ENCODE measurements around the gene PTPRN2. TPM values are rescaled to one million over a fixed set of nuclear protein-coding genes. Genes with fewer than 3 reads are reported as not detected.

The PTPRN2 gene
- total RNA-seq, 2 experiments from 2014 or later = 0.70 TPM; not detected in 1

DNA sequence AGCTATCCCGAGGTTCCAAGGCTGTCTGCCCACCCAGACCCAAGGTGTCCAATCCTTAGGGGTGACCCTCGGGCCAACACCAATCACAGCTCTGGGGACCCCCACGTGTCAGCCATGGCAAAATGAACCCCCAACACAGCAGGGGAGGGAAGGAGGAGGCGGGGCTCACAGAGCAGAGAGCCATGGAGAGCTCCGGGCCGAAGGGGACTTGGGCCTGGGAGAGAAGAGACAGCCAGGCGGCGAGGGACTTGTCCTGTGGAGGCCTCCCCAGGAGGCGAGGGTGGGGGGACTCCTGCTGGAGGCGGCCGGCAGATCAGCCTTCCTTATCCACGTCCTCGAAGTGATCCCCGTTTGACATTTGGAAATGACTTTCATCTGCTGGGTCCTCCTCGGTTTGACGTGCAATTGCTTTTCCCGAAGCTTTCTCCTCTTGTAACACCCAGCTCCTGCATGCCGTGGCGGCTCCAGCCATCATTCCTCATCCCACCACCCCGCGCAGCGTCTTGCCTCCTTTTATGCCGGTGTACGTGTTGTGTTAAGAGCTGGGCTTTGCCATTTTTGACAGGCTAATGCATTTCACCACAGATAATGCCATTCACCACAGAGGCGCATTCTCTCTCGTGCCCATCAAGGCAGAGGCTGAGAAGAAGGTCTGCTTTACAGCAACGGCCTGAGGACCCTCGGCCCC is 913.5 kb downstream of the PTPRN2 start:
- ChIA-PET CTCF (ENCODE audit: unreplicated experiment) (no interaction called here), POLR2A (interaction anchor here (0.5 kb wide), 1 partner anchor 1218 kb away, joined by 3 read pairs; no protein-coding TSS in a partner anchor)
- H2AFZ ChIP-seq (ENCODE audit: low read length) = no peak overlapping the region
- H3K4me1 ChIP-seq (ENCODE audit: insufficient read depth, low read length, poor library complexity, severe bottlenecking) = peaks cover 12% of the 10 kb centered on the region
- intact Hi-C loops (cut with micrococcal nuclease; ENCODE audit: unreplicated experiment) = no loop called here
- no peak overlapping the region for H3K27ac ChIP-seq (ENCODE audit: low read depth, low read length, poor library complexity, severe bottlenecking)
- no peak for TF ChIP-seq EZH2phosphoT487 (IDR thresholded peaks at IDR 0.05; ENCODE audit: borderline replicate concordance, low read depth, low read length)
- TF ChIP-seq CTCF (conservative IDR thresholded peaks at IDR 0.05; ENCODE audit: low read length) = no peak
- BruUV-seq (replicated peaks) = no TSS peak
- no peak for DNase-seq (ENCODE audit: low spot score)
- H3K9me3 ChIP-seq (ENCODE audit: low read length) = no peaks in the 10 kb centered on the region
- H3K36me3 ChIP-seq (ENCODE audit: insufficient read depth, low read length) = no peaks in the 10 kb centered on the region
- no peaks in the 10 kb centered on the region for H3K9me2 ChIP-seq (ENCODE audit: insufficient read depth, low read length)
- no peak overlapping the region for H3K4me3 ChIP-seq (ENCODE audit: low read depth, low read length, poor library complexity, severe bottlenecking)
- H4K20me1 ChIP-seq (ENCODE audit: insufficient read depth, low read length) = no peaks in the 10 kb centered on the region
- no peaks in the 10 kb centered on the region for H3K79me2 ChIP-seq (ENCODE audit: insufficient read depth, low read depth, low read length)
- H3K4me2 ChIP-seq (ENCODE audit: low read length) = no peak overlapping the region

GRCh38 chr7:157673573-157673972 is 914.0 kb downstream of the PTPRN2 start:
- CTCF ChIA-PET (ENCODE audit: unreplicated experiment) = no interaction called here
- intact Hi-C loops (cut with micrococcal nuclease; ENCODE audit: unreplicated experiment) = no loop called here
- H3K27ac ChIP-seq (ENCODE audit: low read depth, low read length, poor library complexity, severe bottlenecking) = no peak overlapping the region
- no peak for TF ChIP-seq CTCF (conservative IDR thresholded peaks at IDR 0.05; ENCODE audit: low read length)
- no peak for TF ChIP-seq EZH2phosphoT487 (IDR thresholded peaks at IDR 0.05; ENCODE audit: borderline replicate concordance, low read depth, low read length)
- H3K79me2 ChIP-seq (ENCODE audit: insufficient read depth, low read depth, low read length) = no peaks in the 10 kb centered on the region
- POLR2A ChIA-PET = no interaction called here
- DNase-seq (ENCODE audit: low spot score) = no peak
- H3K4me2 ChIP-seq (ENCODE audit: low read length) = no peak overlapping the region
- no peak overlapping the region for H3K4me3 ChIP-seq (ENCODE audit: low read depth, low read length, poor library complexity, severe bottlenecking)
- H3K9me2 ChIP-seq (ENCODE audit: insufficient read depth, low read length) = no peaks in the 10 kb centered on the region
- H4K20me1 ChIP-seq (ENCODE audit: insufficient read depth, low read length) = no peaks in the 10 kb centered on the region
- peaks cover 18% of the 10 kb centered on the region for H3K4me1 ChIP-seq (ENCODE audit: insufficient read depth, low read length, poor library complexity, severe bottlenecking)
- BruUV-seq (replicated peaks) = no TSS peak
- H2AFZ ChIP-seq (ENCODE audit: low read length) = no peak overlapping the region
- no peaks in the 10 kb centered on the region for H3K36me3 ChIP-seq (ENCODE audit: insufficient read depth, low read length)
- no peaks in the 10 kb centered on the region for H3K9me3 ChIP-seq (ENCODE audit: low read length)

Data from OCI-LY7 (cell line).